ENCODE results near the gene PFN3. TPM values are rescaled to one million over a fixed set of nuclear protein-coding genes. Genes with fewer than 3 reads are reported as not detected.

PFN3 gene
- total and polyA plus RNA-seq, 7 donors: not detected

DNA sequence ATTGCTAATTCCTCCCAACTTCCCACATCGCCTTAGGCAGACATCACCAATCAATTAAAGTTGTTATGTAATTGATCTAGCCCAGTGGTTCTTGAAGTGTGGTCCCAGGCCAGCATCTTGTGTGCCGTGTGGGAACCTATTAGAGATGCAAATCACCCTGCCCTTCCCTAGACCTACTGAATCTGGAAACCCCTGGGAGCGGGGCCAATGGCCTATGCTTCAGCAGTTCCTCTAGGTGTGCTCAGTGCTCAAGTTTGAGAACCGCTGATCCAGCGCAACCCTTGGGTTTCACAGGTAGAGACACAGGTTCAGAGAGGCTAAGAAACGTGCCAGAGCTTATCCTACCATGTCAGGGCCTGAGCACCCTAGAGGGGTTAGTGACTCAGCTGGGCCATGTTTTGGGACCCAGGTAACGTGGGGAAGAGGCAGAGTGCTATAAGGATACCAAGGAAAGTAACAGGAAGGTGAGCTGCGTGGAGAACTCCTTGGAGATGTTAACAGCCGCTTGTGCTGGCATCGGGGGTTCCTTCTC lies 11.9 kb downstream of the PFN3 start:
- TF ChIP-seq, protein P1, sequence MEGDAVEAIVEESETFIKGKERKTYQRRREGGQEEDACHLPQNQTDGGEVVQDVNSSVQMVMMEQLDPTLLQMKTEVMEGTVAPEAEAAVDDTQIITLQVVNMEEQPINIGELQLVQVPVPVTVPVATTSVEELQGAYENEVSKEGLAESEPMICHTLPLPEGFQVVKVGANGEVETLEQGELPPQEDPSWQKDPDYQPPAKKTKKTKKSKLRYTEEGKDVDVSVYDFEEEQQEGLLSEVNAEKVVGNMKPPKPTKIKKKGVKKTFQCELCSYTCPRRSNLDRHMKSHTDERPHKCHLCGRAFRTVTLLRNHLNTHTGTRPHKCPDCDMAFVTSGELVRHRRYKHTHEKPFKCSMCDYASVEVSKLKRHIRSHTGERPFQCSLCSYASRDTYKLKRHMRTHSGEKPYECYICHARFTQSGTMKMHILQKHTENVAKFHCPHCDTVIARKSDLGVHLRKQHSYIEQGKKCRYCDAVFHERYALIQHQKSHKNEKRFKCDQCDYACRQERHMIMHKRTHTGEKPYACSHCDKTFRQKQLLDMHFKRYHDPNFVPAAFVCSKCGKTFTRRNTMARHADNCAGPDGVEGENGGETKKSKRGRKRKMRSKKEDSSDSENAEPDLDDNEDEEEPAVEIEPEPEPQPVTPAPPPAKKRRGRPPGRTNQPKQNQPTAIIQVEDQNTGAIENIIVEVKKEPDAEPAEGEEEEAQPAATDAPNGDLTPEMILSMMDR (IDR thresholded peaks at IDR 0.05): no peak
- TF ChIP-seq EP300 (IDR thresholded peaks at IDR 0.05) (no peak), POLR2AphosphoS5 (IDR thresholded peaks at IDR 0.05) (no peak), POLR2A (IDR thresholded peaks at IDR 0.05) (no peak)
- no peak for DNase-seq
- peaks cover 0 to 4% (median 0%) of the 10 kb centered on the region in 4 donors for H3K4me1 ChIP-seq
- no peaks in the 10 kb centered on the region for H3K9me3 ChIP-seq
- peaks cover 0 to 12% (median 4%) of the 10 kb centered on the region in 3 donors for H3K27me3 ChIP-seq
- no peak overlapping the region for H3K4me3 ChIP-seq
- no peaks in the 10 kb centered on the region for H3K36me3 ChIP-seq
- no peak overlapping the region for H3K27ac ChIP-seq
- WGBS, 2 donors: 91 to 94% methylated on average over 10 of the region's 10 CpGs
- intact Hi-C loops (cut with DNase I): no loop called here

DNA sequence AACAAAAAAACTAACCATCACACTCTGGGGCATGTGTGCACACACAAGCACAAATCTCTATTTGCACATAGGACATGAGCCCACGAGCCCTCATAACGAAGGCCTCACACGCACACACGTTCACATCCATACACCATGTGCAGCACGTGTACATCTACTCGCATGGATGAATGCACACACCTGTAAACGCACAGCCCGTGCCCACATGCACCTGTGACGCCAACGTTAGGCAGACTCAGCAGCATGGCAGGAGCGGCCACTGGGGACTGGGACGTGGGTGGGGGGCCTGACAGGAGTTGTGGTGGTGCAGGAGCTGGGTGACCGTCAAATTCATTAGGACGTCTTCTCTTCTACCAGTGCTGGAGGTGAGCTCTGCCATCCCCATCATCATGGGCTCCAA lies 13.1 kb downstream of the PFN3 start:
- no peak for TF ChIP-seq EP300 (IDR thresholded peaks at IDR 0.05)
- no peak for TF ChIP-seq POLR2AphosphoS5 (IDR thresholded peaks at IDR 0.05)
- no peak for TF ChIP-seq POLR2A (IDR thresholded peaks at IDR 0.05)
- TF ChIP-seq, protein P1 (IDR thresholded peaks at IDR 0.05): no peak
- intact Hi-C loops (cut with DNase I): no loop called here
- no peak for DNase-seq
- Histone ChIP-seq H3K4me3 (no peak overlapping the region), H3K9me3 (no peaks in the 10 kb centered on the region), H3K27me3 (peaks cover 0 to 12% (median 4%) of the 10 kb centered on the region in 3 donors), H3K36me3 (no peaks in the 10 kb centered on the region), H3K4me1 (peaks cover 0 to 5% (median 2%) of the 10 kb centered on the region in 4 donors), H3K27ac (no peak overlapping the region)
- 85 to 89% methylated on average over 14 of the region's 14 CpGs for WGBS, 2 donors

DNA sequence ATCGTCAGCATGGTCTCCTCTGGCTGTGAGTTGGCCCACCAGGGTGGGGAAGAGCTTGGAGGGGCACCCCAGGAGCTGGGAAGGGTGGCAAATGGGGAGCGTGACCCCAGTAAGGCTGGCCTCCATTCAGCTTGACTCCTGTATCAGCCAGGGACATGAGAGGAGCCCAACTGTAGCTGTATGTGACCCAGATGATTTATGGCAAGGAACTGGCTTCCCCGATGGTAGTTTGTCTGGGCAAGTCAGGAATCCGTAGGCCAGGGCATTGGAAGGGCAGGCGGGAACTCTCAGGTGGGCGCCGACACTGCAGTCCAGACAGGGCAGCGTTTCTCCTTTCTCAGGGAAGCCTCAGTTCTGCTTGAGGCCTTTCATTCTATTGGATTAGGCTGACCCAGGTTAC lies 13.9 kb downstream of the PFN3 start:
- 87 to 88% methylated on average over 8 of the region's 8 CpGs for WGBS, 2 donors
- H3K9me3 ChIP-seq: no peaks in the 10 kb centered on the region
- DNase-seq: no peak
- TF ChIP-seq POLR2A (IDR thresholded peaks at IDR 0.05) (no peak), EP300 (IDR thresholded peaks at IDR 0.05) (no peak), POLR2AphosphoS5 (IDR thresholded peaks at IDR 0.05) (no peak)
- TF ChIP-seq, protein P1 (IDR thresholded peaks at IDR 0.05): no peak
- no peak overlapping the region for H3K27ac ChIP-seq
- no peak overlapping the region for H3K4me3 ChIP-seq
- no peaks in the 10 kb centered on the region for H3K36me3 ChIP-seq
- peaks cover 0 to 7% (median 2%) of the 10 kb centered on the region in 4 donors for H3K4me1 ChIP-seq
- intact Hi-C loops (cut with DNase I): no loop called here
- H3K27me3 ChIP-seq: peaks cover 0 to 12% (median 4%) of the 10 kb centered on the region in 3 donors

DNA sequence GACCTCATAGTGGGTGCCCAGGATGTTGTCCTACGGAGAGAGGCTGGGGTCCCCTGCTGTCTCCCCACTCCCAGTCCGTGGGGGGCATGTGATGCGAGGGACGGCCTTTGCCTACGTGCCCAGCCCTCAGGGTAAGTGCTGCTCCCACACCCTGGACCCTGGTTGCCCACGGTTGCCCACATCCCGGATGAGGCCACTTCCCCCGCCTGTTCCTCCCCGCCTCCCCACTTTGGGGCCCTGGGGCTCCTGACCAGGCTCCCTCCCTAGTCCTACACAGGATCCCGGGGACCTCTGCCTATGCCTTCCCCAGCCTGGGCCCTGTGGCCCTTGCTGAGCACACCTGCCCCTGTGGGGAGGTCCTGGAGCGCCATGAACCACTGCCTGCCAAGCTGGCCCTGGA lies 14.7 kb downstream of the PFN3 start:
- intact Hi-C loops (cut with DNase I): no loop called here
- WGBS, 2 donors: 66 to 73% methylated on average over 11 of the region's 11 CpGs
- no peaks in the 10 kb centered on the region for H3K36me3 ChIP-seq
- no peak overlapping the region for H3K4me3 ChIP-seq
- H3K4me1 ChIP-seq: peaks cover 0 to 7% (median 2%) of the 10 kb centered on the region in 4 donors
- no peak for DNase-seq
- no peak overlapping the region for H3K27ac ChIP-seq
- peaks cover 0 to 12% (median 4%) of the 10 kb centered on the region in 3 donors for H3K27me3 ChIP-seq
- no peak for TF ChIP-seq POLR2A (IDR thresholded peaks at IDR 0.05)
- TF ChIP-seq, protein P1 (IDR thresholded peaks at IDR 0.05): no peak
- TF ChIP-seq EP300 (IDR thresholded peaks at IDR 0.05): no peak
- no peak for TF ChIP-seq POLR2AphosphoS5 (IDR thresholded peaks at IDR 0.05)
- H3K9me3 ChIP-seq: no peaks in the 10 kb centered on the region

DNA sequence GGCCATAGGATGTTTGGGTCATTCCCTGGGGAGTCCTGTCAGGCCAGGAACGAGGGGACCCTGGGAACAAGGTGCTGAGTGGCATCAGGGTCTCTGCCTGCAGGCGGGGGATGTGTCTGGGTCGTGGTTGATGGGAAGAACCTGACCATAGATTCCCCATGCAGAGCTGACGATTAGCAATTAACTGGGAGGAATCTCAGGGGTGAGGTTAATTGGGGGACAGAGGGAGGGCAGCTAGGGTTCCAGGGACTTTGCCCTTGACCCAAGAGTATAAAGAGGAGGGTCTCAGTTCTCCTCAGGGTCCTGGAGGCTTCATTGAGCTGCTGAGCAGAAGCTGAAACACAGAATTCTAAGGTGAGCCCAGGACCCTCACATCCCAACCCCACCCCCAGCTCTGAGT lies 16.3 kb downstream of the PFN3 start, which contains the start of gene SLC34A1:
Gene SLC34A1 (plus strand): TSS at position 301 of the 400 bp plus-strand sequence. CDS start 1,308 bp downstream, outside the sequence.
- TF ChIP-seq, protein P1 (IDR thresholded peaks at IDR 0.05): no peak
- WGBS, 2 donors: 58 to 66% methylated on average over 4 of the region's 4 CpGs
- Histone ChIP-seq H3K9me3 (no peaks in the 10 kb centered on the region), H3K36me3 (no peaks in the 10 kb centered on the region), H3K4me1 (peaks cover 0 to 7% (median 0%) of the 10 kb centered on the region in 4 donors), H3K27me3 (peaks cover 0 to 4% (median 0%) of the 10 kb centered on the region in 3 donors), H3K4me3 (no peak within 1 kb of the TSS), H3K27ac (no peak within 1 kb of the TSS)
- no peak for DNase-seq
- intact Hi-C loops (cut with DNase I): no loop called here

Measured in sigmoid colon (tissue), 7 donors.